Thoracic aorta (tissue), 2 donors: Measurements from ENCODE around the gene DHCR24. TPM values are rescaled to one million over a fixed set of nuclear protein-coding genes. Genes with fewer than 3 reads are reported as not detected.

ENCODE experiments used
- ATAC-seq: fragments of 150-250 bp; one replicate; pipeline ENCODE4 v1.8.0; 2017; ENCODE audit warnings: low read depth; ENCODE audit not compliant: insufficient number of reproducible peaks, low FRiP score
- DNase-seq: peaks from one replicate; pipeline ENCODE4 v3.0.0-alpha.2; 2020; ENCODE audit warnings: low spot score
- H3K27ac ChIP-seq, 2 donors: fragments of 200-600 bp; sonication (generic); 1 replicate in 1 of 2; 2 replicates in 1 of 2; pipeline ENCODE4 v1.5.1; 2016; ENCODE audit warnings: mild to moderate bottlenecking in 2 of 2, moderate library complexity in 2 of 2
- H3K27me3 ChIP-seq: fragments of 200-600 bp; sonication (generic); replicated peaks from 2 replicates; pipeline ENCODE4 v1.6.0; 2016; ENCODE audit warnings: mild to moderate bottlenecking; ENCODE audit not compliant: insufficient read depth
- H3K36me3 ChIP-seq: fragments of 200-600 bp; sonication (generic); one replicate; pipeline ENCODE4 v1.5.1; 2016
- H3K4me1 ChIP-seq, 2 donors: fragments of 200-600 bp; sonication (generic); 1 replicate in 1 of 2; 2 replicates in 1 of 2; pipeline versions ENCODE4 v1.5.1 to v1.6.0; 2016; ENCODE audit warnings: low read depth in 2 of 2, mild to moderate bottlenecking in 1 of 2; ENCODE audit not compliant: control insufficient read depth in 1 of 2
- H3K4me3 ChIP-seq: fragments of 200-600 bp; sonication (generic); 2 replicates; pipeline ENCODE4 v1.5.1; 2016; ENCODE audit warnings: mild to moderate bottlenecking
- H3K9me3 ChIP-seq: fragments of 200-600 bp; sonication (generic); 2 replicates; pipeline ENCODE4 v1.5.1; 2016
- CTCF ChIP-seq: fragments of 200-600 bp; sonication (generic); IDR thresholded peaks from one replicate; pipeline ENCODE4 v1.5.1; 2019; ENCODE audit warnings: antibody characterized with exemption
- total RNA-seq, 2 donors: library from RNA; depleted of rRNA; stranded (reverse); fragments of >200 nt; gene quantifications; one replicate each; pipeline versions ENCODE4 v1.1.0 to v1.2.3, GENCODE V29; 2016

Gene DHCR24
- total RNA-seq, 2 donors from 2014 or later = 32.1 to 56.4 TPM

DNA sequence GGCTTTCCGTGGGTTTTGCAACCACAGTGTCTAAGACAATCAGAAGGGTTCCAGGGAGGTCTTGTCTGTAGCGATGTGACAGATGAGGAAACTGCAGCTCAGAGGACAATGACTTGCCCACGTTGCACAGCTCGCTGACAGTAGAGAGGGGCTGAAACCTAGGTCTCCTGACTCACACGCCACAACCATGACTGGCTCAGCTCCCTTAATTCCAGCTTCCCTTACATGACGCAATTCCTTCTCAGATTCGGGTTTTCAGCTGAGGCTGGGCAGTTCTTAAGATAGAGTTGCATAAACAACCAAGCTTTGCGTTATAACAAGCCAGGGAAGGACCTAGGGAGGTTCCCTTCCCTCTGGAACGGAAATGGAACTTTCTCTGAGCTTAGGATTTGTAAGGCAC, 36.3 kb downstream of the DHCR24 start:
- no peak overlapping the region for H3K4me3 ChIP-seq
- no peaks in the 10 kb centered on the region for H3K27me3 ChIP-seq
- TF ChIP-seq CTCF = no peak
- ATAC-seq (no peak), DNase-seq (no peak)
- no peaks in the 10 kb centered on the region for H3K4me1 ChIP-seq
- no peaks in the 10 kb centered on the region for H3K9me3 ChIP-seq
- H3K36me3 ChIP-seq = peaks cover 19% of the 10 kb centered on the region
- no peak overlapping the region for H3K27ac ChIP-seq

DNA sequence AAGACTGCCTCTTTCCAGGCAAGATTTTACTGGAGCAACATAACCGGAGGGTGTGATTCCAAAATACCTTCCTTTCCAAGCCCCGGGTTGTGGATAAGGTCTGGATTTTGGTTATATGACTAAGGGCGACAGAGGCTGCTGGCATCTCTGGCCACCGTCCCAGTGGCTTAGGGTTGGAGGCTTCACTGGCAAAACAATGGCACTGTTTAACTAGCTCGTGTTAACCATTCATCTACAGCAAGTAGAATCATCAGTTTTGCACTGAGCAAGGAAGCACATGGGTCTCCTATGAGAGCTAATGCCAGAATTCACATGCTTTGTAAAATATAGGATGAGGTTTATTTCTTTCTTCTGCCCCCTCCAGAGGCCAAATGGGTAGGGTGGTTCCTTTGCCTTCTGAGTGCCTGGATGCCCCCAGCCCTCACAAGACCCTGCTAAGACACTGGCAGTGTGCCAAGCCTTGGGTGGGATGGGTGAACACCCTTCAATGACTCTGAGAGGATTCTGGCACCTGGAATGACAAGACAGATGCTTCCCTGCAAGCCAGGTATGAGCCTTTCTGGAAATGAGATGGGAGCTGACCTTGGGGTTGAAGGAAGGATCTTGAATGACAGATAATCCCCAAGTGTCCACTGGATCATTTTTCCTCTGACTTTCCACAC, 36.8 kb downstream of the DHCR24 start:
- H3K4me1 ChIP-seq = no peaks in the 10 kb centered on the region
- H3K4me3 ChIP-seq = no peak overlapping the region
- no peak for TF ChIP-seq CTCF
- no peaks in the 10 kb centered on the region for H3K27me3 ChIP-seq
- no peak overlapping the region for H3K27ac ChIP-seq
- no peak for DNase-seq
- ATAC-seq = no peak
- H3K36me3 ChIP-seq = peaks cover 19% of the 10 kb centered on the region
- H3K9me3 ChIP-seq = no peaks in the 10 kb centered on the region

- no peak for TF ChIP-seq CTCF
- H3K27me3 ChIP-seq = no peaks in the 10 kb centered on the region
- no peaks in the 10 kb centered on the region for H3K9me3 ChIP-seq
- H3K36me3 ChIP-seq = peaks cover 19% of the 10 kb centered on the region
- DNase-seq (no peak), ATAC-seq (no peak)
- no peaks in the 10 kb centered on the region for H3K4me1 ChIP-seq
- no peak overlapping the region for H3K27ac ChIP-seq
- no peak overlapping the region for H3K4me3 ChIP-seq
These were observed 37.6 kb downstream of the DHCR24 start for GRCh38 chr1:54849219-54850068.

GRCh38 chr1:54848134-54848948, 38.7 kb downstream of the DHCR24 start:
- Histone ChIP-seq H3K27ac (no peak overlapping the region), H3K4me1 (no peaks in the 10 kb centered on the region), H3K36me3 (peaks cover 19% of the 10 kb centered on the region), H3K27me3 (no peaks in the 10 kb centered on the region), H3K4me3 (no peak overlapping the region), H3K9me3 (no peaks in the 10 kb centered on the region)
- DNase-seq (no peak), ATAC-seq (no peak)
- no peak for TF ChIP-seq CTCF

DNA sequence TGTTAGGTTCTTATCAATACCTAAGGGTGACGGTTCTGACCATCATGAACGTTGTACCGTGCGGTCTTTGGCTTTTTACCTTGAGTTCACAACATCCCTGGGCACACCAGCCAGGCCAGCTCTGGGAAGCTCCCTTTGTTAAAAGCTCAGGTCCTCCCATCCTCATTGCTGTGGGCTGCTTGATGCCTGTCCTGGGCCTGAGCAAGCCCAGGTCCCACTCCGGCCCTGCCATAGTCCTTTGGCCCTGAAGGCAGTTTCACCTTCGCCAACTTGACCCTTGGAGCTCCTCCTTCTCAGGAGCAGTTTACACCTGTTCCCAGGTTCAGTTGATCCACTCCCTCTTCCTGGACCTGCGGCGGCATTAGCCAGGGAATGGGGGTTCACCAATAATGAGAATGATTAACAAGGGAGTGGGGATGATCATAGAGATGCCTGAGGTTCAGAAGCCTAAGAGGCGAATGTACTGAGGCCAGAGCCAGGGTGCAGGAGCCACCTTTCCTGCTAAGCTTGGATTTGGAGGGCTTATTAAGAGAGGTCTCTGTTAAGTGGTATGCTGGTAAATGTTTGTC, 40.2 kb downstream of the DHCR24 start:
- TF ChIP-seq CTCF = no peak
- Histone ChIP-seq H3K27ac (no peak overlapping the region), H3K9me3 (no peaks in the 10 kb centered on the region), H3K4me1 (no peaks in the 10 kb centered on the region), H3K36me3 (peaks cover 13% of the 10 kb centered on the region), H3K4me3 (no peak overlapping the region), H3K27me3 (no peaks in the 10 kb centered on the region)
- DNase-seq = no peak
- no peak for ATAC-seq
